T-helper 2 cell treated with Interferon-gamma antibody and Interleukin-4, amounts not matched to agents 5 μg/mL and 100 μg/mL, for 36 hours (primary cell): Measurements from ENCODE around the gene FERMT2.
"Not testable (repeated sequence)": the region's sequence is repeated elsewhere in the genome, so short reads cannot be mapped to it uniquely, and the experiment has no call there.

Experiments
- DNase-seq: peaks from one replicate; pipeline ENCODE4 v3.0.0; 2021; ENCODE audit warnings: low spot score
- H3K27ac Mint-ChIP-seq: one replicate; pipeline ENCODE4 v1.8.0; 2021; ENCODE audit warnings: mild to moderate bottlenecking, mixed read lengths
- H3K27me3 Mint-ChIP-seq: one replicate; pipeline ENCODE4 v1.8.0; 2021; ENCODE audit warnings: low read depth, mixed read lengths
- H3K36me3 Mint-ChIP-seq: one replicate; pipeline ENCODE4 v1.8.0; 2021; ENCODE audit warnings: low read depth, mixed read lengths
- H3K4me1 Mint-ChIP-seq: one replicate; pipeline ENCODE4 v1.8.0; 2021; ENCODE audit warnings: low read depth, mixed read lengths
- H3K4me3 Mint-ChIP-seq: one replicate; pipeline ENCODE4 v1.8.0; 2022; ENCODE audit warnings: mild to moderate bottlenecking, moderate library complexity, mixed read lengths
- H3K9me3 Mint-ChIP-seq: one replicate; pipeline ENCODE4 v1.8.0; 2021; ENCODE audit warnings: mixed read lengths

Gene FERMT2

GRCh38 chr14:52926953-52927352 lies 23.9 kb downstream of the FERMT2 start:
- DNase-seq: no peak
- H3K27me3 Mint-ChIP-seq: peaks cover 12% of the 10 kb centered on the region
- H3K4me3 Mint-ChIP-seq: no peak overlapping the region
- H3K36me3 Mint-ChIP-seq: no peaks in the 10 kb centered on the region
- no peak overlapping the region for H3K27ac Mint-ChIP-seq
- H3K4me1 Mint-ChIP-seq: no peaks in the 10 kb centered on the region
- no peaks in the 10 kb centered on the region for H3K9me3 Mint-ChIP-seq

GRCh38 chr14:52923902-52924575 lies 26.8 kb downstream of the FERMT2 start:
- H3K27ac Mint-ChIP-seq: no peak overlapping the region

GRCh38 chr14:52922656-52923055 lies 28.2 kb downstream of the FERMT2 start:
- Mint-ChIP-seq H3K9me3 (no peaks in the 10 kb centered on the region), H3K36me3 (no peaks in the 10 kb centered on the region), H3K27ac (no peak overlapping the region), H3K4me1 (peaks cover 12% of the 10 kb centered on the region), H3K27me3 (peaks cover 3% of the 10 kb centered on the region), H3K4me3 (no peak overlapping the region)
- DNase-seq: no peak

More at GRCh38 chr14:52923902-52924575, 26.8 kb downstream of the FERMT2 start:
- no peak for DNase-seq
- H3K4me1 Mint-ChIP-seq: peaks cover 5% of the 10 kb centered on the region
- H3K27me3 Mint-ChIP-seq: peaks cover 7% of the 10 kb centered on the region
- no peaks in the 10 kb centered on the region for H3K9me3 Mint-ChIP-seq
- no peaks in the 10 kb centered on the region for H3K36me3 Mint-ChIP-seq
- H3K4me3 Mint-ChIP-seq: no peak overlapping the region

- H3K27ac Mint-ChIP-seq: no peak overlapping the region
- peaks cover 15% of the 10 kb centered on the region for H3K4me1 Mint-ChIP-seq
- DNase-seq: no peak
- no peak overlapping the region for H3K4me3 Mint-ChIP-seq
- H3K36me3 Mint-ChIP-seq: no peaks in the 10 kb centered on the region
- no peaks in the 10 kb centered on the region for H3K9me3 Mint-ChIP-seq
- H3K27me3 Mint-ChIP-seq: peaks cover 3% of the 10 kb centered on the region
Observed at GRCh38 chr14:52922059-52922458, 28.8 kb downstream of the FERMT2 start.

GRCh38 chr14:52920411-52920810 lies 30.4 kb downstream of the FERMT2 start:
- not testable (repeated sequence) for H3K36me3 Mint-ChIP-seq, DNase-seq, H3K27ac Mint-ChIP-seq, H3K4me3 Mint-ChIP-seq, H3K9me3 Mint-ChIP-seq, H3K27me3 Mint-ChIP-seq
- H3K4me1 Mint-ChIP-seq: peaks cover 15% of the 10 kb centered on the region

GRCh38 chr14:52919971-52920370 lies 30.9 kb downstream of the FERMT2 start:
- Mint-ChIP-seq H3K9me3 (no peaks in the 10 kb centered on the region), H3K36me3 (no peaks in the 10 kb centered on the region), H3K4me1 (peaks cover 15% of the 10 kb centered on the region), H3K27ac (no peak overlapping the region), H3K4me3 (no peak overlapping the region), H3K27me3 (peaks cover 8% of the 10 kb centered on the region)
- DNase-seq: no peak

GRCh38 chr14:52918486-52918885 lies 32.4 kb downstream of the FERMT2 start:
- Mint-ChIP-seq H3K4me3 (no peak overlapping the region), H3K27ac (peak overlapping the region; percentile 69), H3K27me3 (peaks cover 10% of the 10 kb centered on the region), H3K9me3 (no peaks in the 10 kb centered on the region), H3K36me3 (no peaks in the 10 kb centered on the region), H3K4me1 (peaks cover 15% of the 10 kb centered on the region)
- DNase-seq: peak; percentile 32

GRCh38 chr14:52917735-52918134 lies 33.1 kb downstream of the FERMT2 start:
- Mint-ChIP-seq H3K27ac (peak overlapping the region; percentile 67), H3K9me3 (no peaks in the 10 kb centered on the region), H3K4me3 (peak overlapping the region; percentile 42), H3K27me3 (peaks cover 10% of the 10 kb centered on the region), H3K36me3 (no peaks in the 10 kb centered on the region), H3K4me1 (peaks cover 15% of the 10 kb centered on the region)
- DNase-seq: no peak

- peaks cover 11% of the 10 kb centered on the region for H3K4me1 Mint-ChIP-seq
- H3K27me3 Mint-ChIP-seq: peaks cover 11% of the 10 kb centered on the region
- H3K9me3 Mint-ChIP-seq: no peaks in the 10 kb centered on the region
- H3K4me3 Mint-ChIP-seq: no peak overlapping the region
- no peak overlapping the region for H3K27ac Mint-ChIP-seq
- DNase-seq: no peak
- H3K36me3 Mint-ChIP-seq: no peaks in the 10 kb centered on the region
Observed at GRCh38 chr14:52914295-52914694, 36.6 kb downstream of the FERMT2 start.

- peaks cover 19% of the 10 kb centered on the region for H3K27me3 Mint-ChIP-seq
- H3K9me3 Mint-ChIP-seq: no peaks in the 10 kb centered on the region
- H3K36me3 Mint-ChIP-seq: no peaks in the 10 kb centered on the region
- no peak overlapping the region for H3K4me3 Mint-ChIP-seq
- peaks cover 8% of the 10 kb centered on the region for H3K4me1 Mint-ChIP-seq
- no peak for DNase-seq
- H3K27ac Mint-ChIP-seq: no peak overlapping the region
Observed at GRCh38 chr14:52913271-52913670, 37.6 kb downstream of the FERMT2 start.

GRCh38 chr14:52911904-52912303 lies 38.9 kb downstream of the FERMT2 start:
- Mint-ChIP-seq H3K4me1 (no peaks in the 10 kb centered on the region), H3K27me3 (peaks cover 26% of the 10 kb centered on the region), H3K36me3 (no peaks in the 10 kb centered on the region), H3K4me3 (no peak overlapping the region), H3K27ac (no peak overlapping the region), H3K9me3 (no peaks in the 10 kb centered on the region)
- DNase-seq: no peak

GRCh38 chr14:52910572-52910971 lies 40.3 kb downstream of the FERMT2 start:
- Mint-ChIP-seq H3K36me3 (no peaks in the 10 kb centered on the region), H3K4me1 (no peaks in the 10 kb centered on the region), H3K9me3 (no peaks in the 10 kb centered on the region), H3K4me3 (no peak overlapping the region), H3K27ac (no peak overlapping the region), H3K27me3 (peaks cover 31% of the 10 kb centered on the region)
- no peak for DNase-seq

GRCh38 chr14:52907949-52908348 lies 42.9 kb downstream of the FERMT2 start:
- Mint-ChIP-seq H3K27me3 (peaks cover 34% of the 10 kb centered on the region), H3K4me1 (no peaks in the 10 kb centered on the region), H3K36me3 (no peaks in the 10 kb centered on the region), H3K27ac (no peak overlapping the region), H3K9me3 (no peaks in the 10 kb centered on the region), H3K4me3 (no peak overlapping the region)
- DNase-seq: no peak

GRCh38 chr14:52906141-52906601 lies 44.7 kb downstream of the FERMT2 start:
- peaks cover 36% of the 10 kb centered on the region for H3K27me3 Mint-ChIP-seq
- no peaks in the 10 kb centered on the region for H3K36me3 Mint-ChIP-seq
- H3K9me3 Mint-ChIP-seq: no peaks in the 10 kb centered on the region
- no peak overlapping the region for H3K4me3 Mint-ChIP-seq
- DNase-seq: no peak
- no peaks in the 10 kb centered on the region for H3K4me1 Mint-ChIP-seq
- no peak overlapping the region for H3K27ac Mint-ChIP-seq
